A172 (cell line): Measurements from ENCODE around the gene ATRIP. TPM values are rescaled to one million over a fixed set of nuclear protein-coding genes. Genes with fewer than 3 reads are reported as not detected.

ENCODE experiments used
- DNase-seq: peaks from one replicate; pipeline ENCODE4 v3.0.0-alpha.2; 2015; ENCODE audit warnings: low spot score
- total RNA-seq: library from RNA; depleted of rRNA; stranded (reverse); fragments of >200 nt; shearing (Covaris generic); gene quantifications from 2 replicates; pipeline ENCODE4 v1.2.3, GENCODE V29; 2014; rRNA removed

Gene ATRIP
- total RNA-seq, 1 experiment from 2014 or later: 8.1 TPM

- no peak for DNase-seq
Measured at GRCh38 chr3:48502121-48502520, 55.6 kb downstream of the ATRIP start.

GRCh38 chr3:48502728-48503168 is 56.2 kb downstream of the ATRIP start:
- no peak for DNase-seq

- no peak for DNase-seq
Measured at GRCh38 chr3:48503401-48504050, 57.0 kb downstream of the ATRIP start.

GRCh38 chr3:48504051-48504946 is 57.8 kb downstream of the ATRIP start, which contains the start of gene SHISA5:
Gene SHISA5 (minus strand): TSS chr3:48504174. CDS start chr3:48504094, 80 bp downstream.
- peak; percentile 38 for DNase-seq

- DNase-seq: no peak
Measured at GRCh38 chr3:48505146-48505545, 58.6 kb downstream of the ATRIP start.

GRCh38 chr3:48505968-48506504 is 59.5 kb downstream of the ATRIP start:
- no peak for DNase-seq

- peak; percentile 87 for DNase-seq
Measured at GRCh38 chr3:48507256-48508061, 60.9 kb downstream of the ATRIP start.

- no peak for DNase-seq
Measured at GRCh38 chr3:48511551-48511950, 65.0 kb downstream of the ATRIP start.

- DNase-seq: no peak
Measured at GRCh38 chr3:48514431-48515227, 68.1 kb downstream of the ATRIP start.

Other genes starting within 250 kb of the ATRIP start
- gene CAMP, start 223.2 kb upstream of the ATRIP start, total RNA-seq: not detected in 2 replicates
- 2.3 and 3.9 TPM in 2 replicates for gene ZNF589, start 205.6 kb upstream of the ATRIP start, total RNA-seq
- gene NME6, start 145.4 kb upstream of the ATRIP start, total RNA-seq: 10.9 and 11.9 TPM in 2 replicates
- gene SPINK8, start 113.1 kb upstream of the ATRIP start, total RNA-seq: not detected in 2 replicates
- not detected in 2 replicates for gene FBXW12, start 74.5 kb upstream of the ATRIP start, total RNA-seq
- gene PLXNB1, start 16.7 kb upstream of the ATRIP start, total RNA-seq: 24.9 and 66.5 TPM in 2 replicates
- 42.7 and 49.8 TPM in 2 replicates for gene CCDC51, start 6.6 kb upstream of the ATRIP start, total RNA-seq
- gene TMA7, start 6.5 kb upstream of the ATRIP start, total RNA-seq: 556 and 560 TPM in 2 replicates
- 143 and 147 TPM in 2 replicates for gene SHISA5, start 57.4 kb downstream of the ATRIP start, total RNA-seq
- 7.6 and 8.4 TPM in 2 replicates for gene PFKFB4, start 110.1 kb downstream of the ATRIP start, total RNA-seq
- 1.3 and 5.0 TPM in 2 replicates for gene UCN2, start 117.0 kb downstream of the ATRIP start, total RNA-seq
- 105 and 128 TPM in 2 replicates for gene COL7A1, start 148.6 kb downstream of the ATRIP start, total RNA-seq
- gene UQCRC1, start 162.9 kb downstream of the ATRIP start, total RNA-seq: 485 and 565 TPM in 2 replicates
- not detected in 2 replicates for gene TMEM89, start 175.0 kb downstream of the ATRIP start, total RNA-seq
- 16.9 and 17.5 TPM in 2 replicates for gene SLC26A6, start 188.7 kb downstream of the ATRIP start, total RNA-seq
- 4.9 and 5.8 TPM in 2 replicates for gene CELSR3, start 216.1 kb downstream of the ATRIP start, total RNA-seq
- gene NCKIPSD, start 239.2 kb downstream of the ATRIP start, total RNA-seq: 23.6 and 37.7 TPM in 2 replicates